HEK293 (cell line): ENCODE measurements around the gene CA10.

ENCODE experiments used
- CTCF ChIA-PET: fragments of 350-600 bp; formaldehyde crosslinking; extraction: SDS; loops from one replicate; lab custom pipeline; 2021; ENCODE audit warnings: antibody characterized with exemption; lab: Yijun Ruan, JAX
- POLR2A ChIA-PET: fragments of 300-600 bp; formaldehyde crosslinking; extraction: SDS; loops from one replicate; lab custom pipeline; 2020; ENCODE audit warnings: antibody characterized with exemption, inconsistent platforms; lab: Yijun Ruan, JAX
- H3K27ac ChIP-seq: fragments of 200-500 bp; sonication (Bioruptor generic); 2 replicates; pipeline ENCODE4 v1.5.1; 2014; ENCODE audit warnings: low read depth, low read length, control low read depth, inconsistent platforms; ENCODE audit errors: extremely low read depth
- H3K36me3 ChIP-seq, 2 experiments: fragments of 200-500 bp in 1 of 2; sonication (Bioruptor generic) in 1 of 2; 1 replicate in 1 of 2; 2 replicates in 1 of 2; pipeline ENCODE4 v1.5.1; 2014 to 2017; ENCODE audit warnings: inconsistent platforms in 2 of 2, low read length in 2 of 2; ENCODE audit not compliant: control insufficient read depth in 2 of 2, insufficient read depth in 1 of 2
- H3K4me1 ChIP-seq: fragments of 200-500 bp; sonication (Bioruptor generic); 2 replicates; pipeline ENCODE4 v1.5.1; 2014; ENCODE audit warnings: mild to moderate bottlenecking, low read length, inconsistent platforms; ENCODE audit not compliant: control insufficient read depth, insufficient read depth
- H3K4me3 ChIP-seq: 2 replicates; pipeline ENCODE4 v1.5.1; 2011; ENCODE audit warnings: low read depth, mild to moderate bottlenecking, control low read depth, low read length, moderate library complexity
- H3K9me3 ChIP-seq: fragments of 200-500 bp; sonication (Bioruptor generic); 2 replicates; pipeline ENCODE4 v1.5.1; 2014; ENCODE audit warnings: low read depth, low read length, inconsistent platforms; ENCODE audit not compliant: control insufficient read depth, insufficient read depth
- KLF1 ChIP-seq: fragments of 450-650 bp; formaldehyde crosslinking; IDR thresholded peaks from 2 replicates; pipeline ENCODE4 v1.5.1; 2016; ENCODE audit warnings: missing biosample characterization, missing genetic modification characterization
- KLF7 ChIP-seq: fragments of 450-650 bp; formaldehyde crosslinking; IDR thresholded peaks from 2 replicates; pipeline ENCODE4 v1.5.1; 2016; ENCODE audit warnings: missing biosample characterization, missing genetic modification characterization, borderline replicate concordance
- KLF9 ChIP-seq: fragments of 450-650 bp; formaldehyde crosslinking; IDR thresholded peaks from 2 replicates; pipeline ENCODE4 v1.5.1; 2016; ENCODE audit warnings: missing biosample characterization, missing genetic modification characterization, low read depth
- YY2 ChIP-seq: fragments of 450-650 bp; formaldehyde crosslinking; IDR thresholded peaks from 2 replicates; pipeline ENCODE4 v1.5.1; 2016; ENCODE audit warnings: missing biosample characterization, missing genetic modification characterization
- ZFP69B ChIP-seq: fragments of 450-650 bp; formaldehyde crosslinking; IDR thresholded peaks from 2 replicates; pipeline ENCODE4 v1.5.1; 2016; ENCODE audit warnings: missing biosample characterization, missing genetic modification characterization
- ZNF10 ChIP-seq: fragments of 450-650 bp; formaldehyde crosslinking; IDR thresholded peaks from 2 replicates; pipeline ENCODE4 v1.5.1; 2017; ENCODE audit warnings: missing biosample characterization, missing genetic modification characterization
- ZNF223 ChIP-seq: fragments of 450-650 bp; formaldehyde crosslinking; IDR thresholded peaks from 2 replicates; pipeline ENCODE4 v1.5.1; 2016; ENCODE audit warnings: missing biosample characterization, missing genetic modification characterization
- ZNF239 ChIP-seq: fragments of 450-650 bp; formaldehyde crosslinking; IDR thresholded peaks from 2 replicates; pipeline ENCODE4 v1.5.1; 2016; ENCODE audit warnings: missing biosample characterization, missing genetic modification characterization
- ZNF354C ChIP-seq: fragments of 450-650 bp; formaldehyde crosslinking; IDR thresholded peaks from 2 replicates; pipeline ENCODE4 v1.5.1; 2016; ENCODE audit warnings: missing biosample characterization, missing genetic modification characterization, low read depth, borderline replicate concordance
- ZNF391 ChIP-seq: fragments of 450-650 bp; formaldehyde crosslinking; IDR thresholded peaks from 2 replicates; pipeline ENCODE4 v1.5.1; 2016; ENCODE audit warnings: low read depth, missing biosample characterization, missing genetic modification characterization, borderline replicate concordance
- ZNF423 ChIP-seq: fragments of 450-650 bp; formaldehyde crosslinking; IDR thresholded peaks from 2 replicates; pipeline ENCODE4 v1.5.1; 2016; ENCODE audit warnings: missing biosample characterization, missing genetic modification characterization
- ZNF48 ChIP-seq: fragments of 450-650 bp; formaldehyde crosslinking; IDR thresholded peaks from 2 replicates; pipeline ENCODE4 v1.5.1; 2016; ENCODE audit warnings: missing biosample characterization, missing genetic modification characterization
- ZNF501 ChIP-seq: fragments of 450-650 bp; formaldehyde crosslinking; IDR thresholded peaks from 2 replicates; pipeline ENCODE4 v1.5.1; 2016; ENCODE audit warnings: missing biosample characterization, missing genetic modification characterization
- ZNF558 ChIP-seq: fragments of 450-650 bp; formaldehyde crosslinking; IDR thresholded peaks from 2 replicates; pipeline ENCODE4 v1.5.1; 2016; ENCODE audit warnings: missing biosample characterization, missing genetic modification characterization
- ZNF560 ChIP-seq: fragments of 450-650 bp; formaldehyde crosslinking; IDR thresholded peaks from 2 replicates; pipeline ENCODE4 v1.5.1; 2017; ENCODE audit warnings: missing biosample characterization, missing genetic modification characterization, borderline replicate concordance
- ZNF610 ChIP-seq: fragments of 450-650 bp; formaldehyde crosslinking; IDR thresholded peaks from 2 replicates; pipeline ENCODE4 v1.5.1; 2016; ENCODE audit warnings: missing biosample characterization, missing genetic modification characterization, borderline replicate concordance
- ZNF621 ChIP-seq: fragments of 450-650 bp; formaldehyde crosslinking; IDR thresholded peaks from 2 replicates; pipeline ENCODE4 v1.5.1; 2017; ENCODE audit warnings: missing biosample characterization, missing genetic modification characterization
- ZNF707 ChIP-seq: fragments of 450-650 bp; formaldehyde crosslinking; IDR thresholded peaks from 2 replicates; pipeline ENCODE4 v1.5.1; 2016; ENCODE audit warnings: missing biosample characterization, missing genetic modification characterization
- ZNF776 ChIP-seq: fragments of 450-650 bp; formaldehyde crosslinking; IDR thresholded peaks from 2 replicates; pipeline ENCODE4 v1.5.0; 2017; ENCODE audit warnings: missing biosample characterization, missing genetic modification characterization, borderline replicate concordance
- ZNF777 ChIP-seq: fragments of 450-650 bp; formaldehyde crosslinking; IDR thresholded peaks from 2 replicates; pipeline ENCODE4 v1.5.1; 2017; ENCODE audit warnings: missing biosample characterization, missing genetic modification characterization, borderline replicate concordance
- ZNF791 ChIP-seq: fragments of 450-650 bp; formaldehyde crosslinking; IDR thresholded peaks from 2 replicates; pipeline ENCODE4 v1.5.1; 2016; ENCODE audit warnings: missing biosample characterization, missing genetic modification characterization
- TF ChIP-seq, protein P1 (sequence below): fragments of 450-650 bp; formaldehyde crosslinking; IDR thresholded peaks from 2 replicates; pipeline ENCODE4 v1.5.1; 2017; ENCODE audit warnings: missing biosample characterization, missing genetic modification characterization
- TF ChIP-seq, protein P2 (sequence below): fragments of 450-650 bp; formaldehyde crosslinking; IDR thresholded peaks from 2 replicates; pipeline ENCODE4 v1.5.1; 2016; ENCODE audit warnings: missing biosample characterization, missing genetic modification characterization
- TF ChIP-seq, protein P3 (sequence below): fragments of 450-650 bp; formaldehyde crosslinking; IDR thresholded peaks from 2 replicates; pipeline ENCODE4 v1.5.1; 2017; ENCODE audit warnings: missing biosample characterization, missing genetic modification characterization
- TF ChIP-seq, protein P4 (sequence below): fragments of 450-650 bp; formaldehyde crosslinking; IDR thresholded peaks from 2 replicates; pipeline ENCODE4 v1.5.1; 2016; ENCODE audit warnings: missing biosample characterization, missing genetic modification characterization

Gene CA10

DNA sequence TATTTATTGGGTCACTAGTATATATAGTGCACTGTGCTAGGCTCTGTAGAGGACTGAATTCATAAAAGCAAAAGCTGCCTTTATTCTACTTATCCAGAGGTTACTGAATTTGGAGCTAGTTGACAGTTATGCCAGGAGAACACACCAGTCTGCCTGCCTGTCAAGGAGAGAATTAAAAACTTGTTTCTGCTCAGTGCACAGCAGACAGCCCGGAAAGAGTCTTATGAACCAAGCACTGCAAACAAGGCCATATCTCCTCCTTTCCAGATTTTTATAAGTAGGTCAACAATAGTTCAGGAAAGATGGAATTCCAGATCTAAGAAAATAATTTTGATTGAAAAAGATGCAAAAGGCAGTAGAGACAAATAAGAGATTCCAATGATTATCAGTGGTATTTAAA is 267.8 kb downstream of the CA10 start:
- Histone ChIP-seq H3K27ac (no peak overlapping the region), H3K9me3 (no peaks in the 10 kb centered on the region), H3K36me3 (no peaks in the 10 kb centered on the region), H3K4me3 (no peak overlapping the region), H3K4me1 (no peaks in the 10 kb centered on the region)
- TF ChIP-seq, protein P1, sequence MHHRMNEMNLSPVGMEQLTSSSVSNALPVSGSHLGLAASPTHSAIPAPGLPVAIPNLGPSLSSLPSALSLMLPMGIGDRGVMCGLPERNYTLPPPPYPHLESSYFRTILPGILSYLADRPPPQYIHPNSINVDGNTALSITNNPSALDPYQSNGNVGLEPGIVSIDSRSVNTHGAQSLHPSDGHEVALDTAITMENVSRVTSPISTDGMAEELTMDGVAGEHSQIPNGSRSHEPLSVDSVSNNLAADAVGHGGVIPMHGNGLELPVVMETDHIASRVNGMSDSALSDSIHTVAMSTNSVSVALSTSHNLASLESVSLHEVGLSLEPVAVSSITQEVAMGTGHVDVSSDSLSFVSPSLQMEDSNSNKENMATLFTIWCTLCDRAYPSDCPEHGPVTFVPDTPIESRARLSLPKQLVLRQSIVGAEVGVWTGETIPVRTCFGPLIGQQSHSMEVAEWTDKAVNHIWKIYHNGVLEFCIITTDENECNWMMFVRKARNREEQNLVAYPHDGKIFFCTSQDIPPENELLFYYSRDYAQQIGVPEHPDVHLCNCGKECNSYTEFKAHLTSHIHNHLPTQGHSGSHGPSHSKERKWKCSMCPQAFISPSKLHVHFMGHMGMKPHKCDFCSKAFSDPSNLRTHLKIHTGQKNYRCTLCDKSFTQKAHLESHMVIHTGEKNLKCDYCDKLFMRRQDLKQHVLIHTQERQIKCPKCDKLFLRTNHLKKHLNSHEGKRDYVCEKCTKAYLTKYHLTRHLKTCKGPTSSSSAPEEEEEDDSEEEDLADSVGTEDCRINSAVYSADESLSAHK (tag by site-specific recombination), result no peak
- TF ChIP-seq ZNF354C (no peak), ZNF10 (tag by site-specific recombination) (no peak), YY2 (no peak), ZNF391 (tag by site-specific recombination) (no peak), ZNF558 (no peak), ZNF239 (no peak)
- TF ChIP-seq, protein P2, sequence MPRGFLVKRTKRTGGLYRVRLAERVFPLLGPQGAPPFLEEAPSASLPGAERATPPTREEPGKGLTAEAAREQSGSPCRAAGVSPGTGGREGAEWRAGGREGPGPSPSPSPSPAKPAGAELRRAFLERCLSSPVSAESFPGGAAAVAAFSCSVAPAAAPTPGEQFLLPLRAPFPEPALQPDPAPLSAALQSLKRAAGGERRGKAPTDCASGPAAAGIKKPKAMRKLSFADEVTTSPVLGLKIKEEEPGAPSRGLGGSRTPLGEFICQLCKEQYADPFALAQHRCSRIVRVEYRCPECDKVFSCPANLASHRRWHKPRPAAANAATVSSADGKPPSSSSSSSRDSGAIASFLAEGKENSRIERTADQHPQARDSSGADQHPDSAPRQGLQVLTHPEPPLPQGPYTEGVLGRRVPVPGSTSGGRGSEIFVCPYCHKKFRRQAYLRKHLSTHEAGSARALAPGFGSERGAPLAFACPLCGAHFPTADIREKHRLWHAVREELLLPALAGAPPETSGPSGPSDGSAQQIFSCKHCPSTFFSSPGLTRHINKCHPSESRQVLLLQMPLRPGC (tag by site-specific recombination), result no peak
- CTCF ChIA-PET, result interaction anchor here (0.5 kb wide), 1 partner anchor 38 kb away, joined by 4 read pairs; no protein-coding TSS in a partner anchor
- POLR2A ChIA-PET, result no interaction called here

DNA sequence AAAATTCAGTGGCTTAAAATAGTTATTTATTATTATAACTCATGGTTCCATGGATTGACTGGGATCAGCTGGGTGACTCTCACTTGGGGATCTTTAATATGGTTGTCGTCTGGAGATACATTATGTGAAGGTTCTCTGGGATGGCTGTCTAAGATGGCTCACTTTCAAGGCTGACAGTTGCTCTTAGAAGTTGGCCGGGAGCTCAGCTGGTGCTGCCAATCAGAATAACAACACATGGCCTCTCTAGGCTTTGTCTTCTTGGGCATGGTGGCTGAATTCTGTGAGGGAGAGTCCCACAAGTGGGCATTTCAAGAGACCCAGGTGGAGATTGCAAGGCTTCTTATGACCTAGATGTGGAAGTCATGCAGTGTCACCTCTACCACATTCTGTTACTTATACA is 269.7 kb downstream of the CA10 start:
- no peak overlapping the region for H3K27ac ChIP-seq
- ChIA-PET CTCF (no interaction called here), POLR2A (no interaction called here)
- H3K4me1 ChIP-seq, result no peaks in the 10 kb centered on the region
- H3K9me3 ChIP-seq, result no peaks in the 10 kb centered on the region
- H3K36me3 ChIP-seq, result no peaks in the 10 kb centered on the region
- TF ChIP-seq, protein P3, sequence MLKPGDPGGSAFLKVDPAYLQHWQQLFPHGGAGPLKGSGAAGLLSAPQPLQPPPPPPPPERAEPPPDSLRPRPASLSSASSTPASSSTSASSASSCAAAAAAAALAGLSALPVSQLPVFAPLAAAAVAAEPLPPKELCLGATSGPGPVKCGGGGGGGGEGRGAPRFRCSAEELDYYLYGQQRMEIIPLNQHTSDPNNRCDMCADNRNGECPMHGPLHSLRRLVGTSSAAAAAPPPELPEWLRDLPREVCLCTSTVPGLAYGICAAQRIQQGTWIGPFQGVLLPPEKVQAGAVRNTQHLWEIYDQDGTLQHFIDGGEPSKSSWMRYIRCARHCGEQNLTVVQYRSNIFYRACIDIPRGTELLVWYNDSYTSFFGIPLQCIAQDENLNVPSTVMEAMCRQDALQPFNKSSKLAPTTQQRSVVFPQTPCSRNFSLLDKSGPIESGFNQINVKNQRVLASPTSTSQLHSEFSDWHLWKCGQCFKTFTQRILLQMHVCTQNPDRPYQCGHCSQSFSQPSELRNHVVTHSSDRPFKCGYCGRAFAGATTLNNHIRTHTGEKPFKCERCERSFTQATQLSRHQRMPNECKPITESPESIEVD, result no peak
- no peak for TF ChIP-seq ZNF610 (tag by site-specific recombination)
- no peak for TF ChIP-seq ZNF423 (tag by site-specific recombination)
- no peak for TF ChIP-seq ZNF776 (tag by site-specific recombination)
- TF ChIP-seq ZNF707 (tag by site-specific recombination), result no peak
- TF ChIP-seq KLF7 (tag by site-specific recombination), result no peak
- no peak for TF ChIP-seq ZNF560 (tag by site-specific recombination)
- no peak overlapping the region for H3K4me3 ChIP-seq

DNA sequence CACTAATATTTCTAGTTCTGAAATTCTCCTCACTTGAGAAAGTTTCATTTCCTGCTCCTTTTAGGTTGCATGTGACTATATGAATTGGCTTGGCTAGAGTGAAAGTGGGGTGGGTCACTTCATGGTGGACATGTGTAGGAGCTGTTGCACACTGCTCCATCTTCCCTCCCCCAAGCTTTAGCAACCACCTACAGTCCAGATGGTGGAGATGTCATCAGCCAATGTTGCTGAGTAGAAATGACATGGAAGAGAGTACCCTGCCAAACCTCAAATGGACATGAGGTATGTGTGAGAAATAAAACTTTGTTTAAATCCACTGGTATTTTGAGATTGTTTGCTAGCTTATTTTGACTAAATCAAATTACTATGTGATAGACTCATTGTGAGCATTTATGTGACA is 281.5 kb downstream of the CA10 start:
- ChIA-PET POLR2A (no interaction called here), CTCF (interaction anchor here (2.7 kb wide), 1 partner anchor 16 kb away, joined by 8 read pairs; no protein-coding TSS in a partner anchor)
- TF ChIP-seq, protein P4, sequence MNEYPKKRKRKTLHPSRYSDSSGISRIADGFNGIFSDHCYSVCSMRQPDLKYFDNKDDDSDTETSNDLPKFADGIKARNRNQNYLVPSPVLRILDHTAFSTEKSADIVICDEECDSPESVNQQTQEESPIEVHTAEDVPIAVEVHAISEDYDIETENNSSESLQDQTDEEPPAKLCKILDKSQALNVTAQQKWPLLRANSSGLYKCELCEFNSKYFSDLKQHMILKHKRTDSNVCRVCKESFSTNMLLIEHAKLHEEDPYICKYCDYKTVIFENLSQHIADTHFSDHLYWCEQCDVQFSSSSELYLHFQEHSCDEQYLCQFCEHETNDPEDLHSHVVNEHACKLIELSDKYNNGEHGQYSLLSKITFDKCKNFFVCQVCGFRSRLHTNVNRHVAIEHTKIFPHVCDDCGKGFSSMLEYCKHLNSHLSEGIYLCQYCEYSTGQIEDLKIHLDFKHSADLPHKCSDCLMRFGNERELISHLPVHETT, result no peak
- TF ChIP-seq ZNF48 (tag by site-specific recombination) (no peak), KLF9 (tag by site-specific recombination) (no peak), ZNF621 (tag by site-specific recombination) (no peak), ZNF791 (tag by site-specific recombination) (no peak), ZNF354C (no peak), ZNF501 (tag by site-specific recombination) (no peak), ZNF777 (tag by site-specific recombination) (no peak), ZNF223 (no peak), KLF1 (no peak), ZFP69B (no peak)
- Histone ChIP-seq H3K27ac (no peak overlapping the region), H3K4me3 (no peak overlapping the region), H3K9me3 (no peaks in the 10 kb centered on the region), H3K4me1 (no peaks in the 10 kb centered on the region), H3K36me3 (no peaks in the 10 kb centered on the region)
